HK-2 (cell line): ENCODE measurements around the gene MYF5.
"Not testable (repeated sequence)": the region's sequence is repeated elsewhere in the genome, so short reads cannot be mapped to it uniquely, and the experiment has no call there.

Experiments
- DNase-seq: peaks from one replicate; pipeline ENCODE4 v3.0.0-alpha.2; 2018; ENCODE audit not compliant: unreplicated experiment

Gene MYF5

GRCh38 chr12:80716696-80717469 lies at the start of gene MYF5:
Gene MYF5 (plus strand): TSS chr12:80716912. CDS start chr12:80717064, 152 bp downstream.
- no peak for DNase-seq

GRCh38 chr12:80670214-80670613 lies 46.5 kb upstream of the MYF5 start:
- no peak for DNase-seq

GRCh38 chr12:80676042-80676636 lies 40.6 kb upstream of the MYF5 start:
- not testable (repeated sequence) for DNase-seq

- DNase-seq, result no peak
Observed at GRCh38 chr12:80676856-80677255, 39.9 kb upstream of the MYF5 start.

GRCh38 chr12:80677994-80678393 lies 38.7 kb upstream of the MYF5 start:
- no peak for DNase-seq

- no peak for DNase-seq
Observed at GRCh38 chr12:80679346-80680131, 37.2 kb upstream of the MYF5 start.

- no peak for DNase-seq
Observed at GRCh38 chr12:80681287-80681686, 35.4 kb upstream of the MYF5 start.

GRCh38 chr12:80681786-80682185 lies 34.9 kb upstream of the MYF5 start:
- DNase-seq, result no peak

- DNase-seq, result no peak
Observed at GRCh38 chr12:80684077-80684495, 32.6 kb upstream of the MYF5 start.

GRCh38 chr12:80690090-80690489 lies 26.6 kb upstream of the MYF5 start:
- no peak for DNase-seq

GRCh38 chr12:80690513-80690912 lies 26.2 kb upstream of the MYF5 start:
- DNase-seq, result no peak

GRCh38 chr12:80692114-80692513 lies 24.6 kb upstream of the MYF5 start:
- no peak for DNase-seq

GRCh38 chr12:80697270-80697887 lies 19.3 kb upstream of the MYF5 start:
- no peak for DNase-seq

- no peak for DNase-seq
Observed at GRCh38 chr12:80698256-80698655, 18.5 kb upstream of the MYF5 start.

- DNase-seq, result no peak
Observed at GRCh38 chr12:80698847-80699542, 17.7 kb upstream of the MYF5 start.

- DNase-seq, result no peak
Observed at GRCh38 chr12:80700327-80700726, 16.4 kb upstream of the MYF5 start.

GRCh38 chr12:80701388-80701787 lies 15.3 kb upstream of the MYF5 start:
- no peak for DNase-seq

GRCh38 chr12:80702889-80703805 lies 13.6 kb upstream of the MYF5 start:
- DNase-seq, result peak; percentile 21

- DNase-seq, result no peak
Observed at GRCh38 chr12:80704420-80704819, 12.3 kb upstream of the MYF5 start.

GRCh38 chr12:80707126-80707829 lies 9.4 kb upstream of the MYF5 start, which contains the start of gene MYF6:
Gene MYF6 (plus strand): TSS chr12:80707634. CDS start chr12:80707720, 86 bp downstream.
- DNase-seq, result no peak
